H1 (cell line): ENCODE measurements around the gene PCYT1A. TPM values are rescaled to one million over a fixed set of nuclear protein-coding genes. Genes with fewer than 3 reads are reported as not detected.

Experiments
- CTCF ChIA-PET: fragments of 300-600 bp; sonication (Branson Sonifier 250); formaldehyde crosslinking; loops from one replicate; lab custom pipeline; 2021; ENCODE audit not compliant: partially characterized antibody; lab: Charles Lee
- POLR2A ChIA-PET: fragments of 300-600 bp; sonication (Branson Sonifier 250); formaldehyde crosslinking; loops from one replicate; lab custom pipeline; 2021; ENCODE audit warnings: inconsistent platforms; ENCODE audit not compliant: partially characterized antibody; lab: Charles Lee
- DNase-seq, 2 experiments: peaks; one replicate each; pipeline versions ENCODE4 v3.0.0 to v3.0.0-alpha.2; 2010 to 2022; ENCODE audit warnings: low spot score in 2 of 2, low read depth in 1 of 2, mixed read lengths in 1 of 2
- FAIRE-seq: peaks from 2 replicates; lab custom pipeline; 2011; peaks lifted over from hg19 to GRCh38; lab: Jason Lieb, UNC
- H2AFZ ChIP-seq: 2 replicates; pipeline ENCODE4 v1.8.1; 2012; ENCODE audit warnings: low read length, inconsistent platforms
- H2AK5ac ChIP-seq: 2 replicates; pipeline ENCODE4 v1.6.1; 2013; ENCODE audit warnings: low read depth, low read length
- H2BK120ac ChIP-seq: replicated peaks from 2 replicates; pipeline ENCODE3; 2013; ENCODE audit warnings: low read depth, low read length, inconsistent platforms
- H2BK12ac ChIP-seq: 2 replicates; pipeline ENCODE4 v1.6.1; 2013; ENCODE audit warnings: low read depth, low read length
- H2BK15ac ChIP-seq: 2 replicates; pipeline ENCODE4 v1.6.1; 2013; ENCODE audit warnings: low read length
- H2BK20ac ChIP-seq: 2 replicates; pipeline ENCODE4 v1.6.1; 2013; ENCODE audit warnings: low read length
- H2BK5ac ChIP-seq: 2 replicates; pipeline ENCODE4 v1.6.1; 2013; ENCODE audit warnings: low read depth, low read length
- H3K14ac ChIP-seq: 2 replicates; pipeline ENCODE4 v1.6.1; 2013; ENCODE audit warnings: inconsistent platforms; ENCODE audit not compliant: insufficient read length
- H3K18ac ChIP-seq: 2 replicates; pipeline ENCODE4 v1.6.1; 2013; ENCODE audit warnings: low read length; ENCODE audit errors: extremely low read depth
- H3K23ac ChIP-seq: 2 replicates; pipeline ENCODE4 v1.6.1; 2013; ENCODE audit warnings: inconsistent platforms; ENCODE audit not compliant: insufficient read length
- H3K23me2 ChIP-seq: 2 replicates; pipeline ENCODE4 v1.6.1; 2013; ENCODE audit warnings: low read depth, low read length
- H3K27ac ChIP-seq: 2 replicates; pipeline ENCODE4 v1.6.1; 2011; ENCODE audit warnings: low read depth, low read length, inconsistent platforms
- H3K27me3 ChIP-seq, 4 experiments: replicated peaks in 1 of 4; 1 replicate in 1 of 4; 2 replicates in 3 of 4; pipeline versions ENCODE4 v1.6.1 to v1.8.1; 2011 to 2013; ENCODE audit warnings: low read length in 3 of 4, mild to moderate bottlenecking in 3 of 4, inconsistent platforms in 2 of 4, mixed read lengths in 2 of 4, moderate library complexity in 1 of 4; ENCODE audit not compliant: control insufficient read depth in 3 of 4, insufficient read depth in 3 of 4; ENCODE audit errors: extremely low read depth in 1 of 4
- H3K36me3 ChIP-seq, 4 experiments: 2 replicates each; pipeline versions ENCODE4 v1.6.1 to v1.8.1; 2011 to 2013; ENCODE audit warnings: mild to moderate bottlenecking in 4 of 4, low read length in 3 of 4, moderate library complexity in 2 of 4, control low read depth in 1 of 4, inconsistent platforms in 1 of 4; ENCODE audit not compliant: insufficient read depth in 4 of 4, control insufficient read depth in 2 of 4
- H3K4ac ChIP-seq: replicated peaks from 2 replicates; pipeline ENCODE3; 2013; ENCODE audit warnings: low read length, low read depth, mixed read lengths, inconsistent platforms; ENCODE audit not compliant: insufficient read length
- H3K4me1 ChIP-seq, 4 experiments: replicated peaks in 1 of 4; 1 replicate in 1 of 4; 2 replicates in 3 of 4; pipeline versions ENCODE4 v1.6.1 to v1.8.1; 2011 to 2013; ENCODE audit warnings: low read length in 3 of 4, inconsistent platforms in 2 of 4, mixed read lengths in 1 of 4; ENCODE audit not compliant: insufficient read depth in 4 of 4, control insufficient read depth in 3 of 4
- H3K4me2 ChIP-seq, 2 experiments: 2 replicates each; pipeline versions ENCODE4 v1.6.1 to v1.8.1; 2011 to 2013; ENCODE audit warnings: low read depth in 2 of 2, low read length in 2 of 2, control low read depth in 1 of 2, inconsistent platforms in 1 of 2, mild to moderate bottlenecking in 1 of 2; ENCODE audit not compliant: insufficient read depth in 1 of 2
- H3K4me3 ChIP-seq, 4 experiments: fragments of 200-600, 300-600 bp in 1 of 4; sonication (generic), shearing (Covaris generic), sonication (Bioruptor Twin) in 1 of 4; 2 replicates each; pipeline versions ENCODE4 v1.5.1 to v1.8.1; 2011 to 2016; ENCODE audit warnings: low read length in 4 of 4, low read depth in 3 of 4, control low read depth in 2 of 4, inconsistent platforms in 2 of 4, mild to moderate bottlenecking in 2 of 4, mixed read lengths in 1 of 4, moderate library complexity in 1 of 4; ENCODE audit not compliant: insufficient read depth in 2 of 4; ENCODE audit errors: extremely low read depth in 1 of 4
- H3K56ac ChIP-seq: replicated peaks from 2 replicates; pipeline ENCODE3; 2013; ENCODE audit warnings: low read depth, mild to moderate bottlenecking, mixed read lengths, low read length, inconsistent platforms; ENCODE audit not compliant: insufficient read length
- H3K79me1 ChIP-seq: 2 replicates; pipeline ENCODE4 v1.6.1; 2013; ENCODE audit warnings: low read depth, low read length, control low read depth
- H3K79me2 ChIP-seq, 2 experiments: 2 replicates each; pipeline versions ENCODE4 v1.6.1 to v1.8.1; 2012 to 2013; ENCODE audit warnings: low read length in 2 of 2, mild to moderate bottlenecking in 2 of 2, inconsistent platforms in 1 of 2; ENCODE audit not compliant: insufficient read depth in 2 of 2, control insufficient read depth in 1 of 2
- H3K9ac ChIP-seq, 4 experiments: replicated peaks in 1 of 4; 1 replicate in 1 of 4; 2 replicates in 3 of 4; pipeline versions ENCODE4 v1.6.1 to v1.8.1; 2011 to 2013; ENCODE audit warnings: low read depth in 3 of 4, low read length in 3 of 4, control low read depth in 2 of 4, mild to moderate bottlenecking in 2 of 4, moderate library complexity in 2 of 4, inconsistent platforms in 1 of 4; ENCODE audit errors: extremely low read depth in 1 of 4
- H3K9me3 ChIP-seq, 2 experiments: 2 replicates each; pipeline versions ENCODE4 v1.6.1 to v1.8.1; 2012 to 2013; ENCODE audit warnings: mild to moderate bottlenecking in 2 of 2, moderate library complexity in 2 of 2, control low read depth in 1 of 2, inconsistent platforms in 1 of 2, low read depth in 1 of 2, low read length in 1 of 2, mixed read lengths in 1 of 2; ENCODE audit not compliant: insufficient read depth in 2 of 2
- H4K20me1 ChIP-seq, 2 experiments: replicated peaks in 1 of 2; 2 replicates each; pipeline versions ENCODE3 to v1.8.1; 2011 to 2013; ENCODE audit warnings: inconsistent platforms in 2 of 2, low read length in 2 of 2, mild to moderate bottlenecking in 1 of 2; ENCODE audit not compliant: insufficient read depth in 2 of 2, control insufficient read depth in 1 of 2
- H4K5ac ChIP-seq: 2 replicates; pipeline ENCODE4 v1.6.1; 2013; ENCODE audit warnings: low read length, low read depth, mixed read lengths, inconsistent platforms; ENCODE audit not compliant: insufficient read length
- H4K8ac ChIP-seq: 2 replicates; pipeline ENCODE4 v1.8.0; 2013; ENCODE audit warnings: mild to moderate bottlenecking, moderate library complexity, low read length, inconsistent platforms; ENCODE audit not compliant: insufficient read depth; ENCODE audit errors: extremely low read depth
- H4K91ac ChIP-seq: replicated peaks from 2 replicates; pipeline ENCODE3; 2013; ENCODE audit warnings: low read length, mixed read lengths, inconsistent platforms; ENCODE audit not compliant: insufficient read length
- ASH2L ChIP-seq: fragments of 200-600, 300-600 bp; sonication (generic); IDR thresholded peaks from one replicate; pipeline ENCODE4 v1.7.1; 2017; ENCODE audit warnings: low read length
- BRCA1 ChIP-seq: IDR thresholded peaks from 2 replicates; pipeline ENCODE4 v1.6.1; 2012; ENCODE audit warnings: low read depth, low read length, improper control_type of control experiment
- CBX5 ChIP-seq: fragments of 300-800, 300-1000 bp; sonication (generic); IDR thresholded peaks from 2 replicates; pipeline ENCODE4 v1.7.1; 2016; ENCODE audit warnings: antibody characterized with exemption, low read length, low read depth
- CBX8 ChIP-seq: fragments of 300-800, 300-1000 bp; sonication (generic); IDR thresholded peaks from 2 replicates; pipeline ENCODE4 v1.7.1; 2016; ENCODE audit warnings: low read depth, low read length, borderline replicate concordance
- HDAC2 ChIP-seq, 2 experiments: fragments of 300-600 bp in 1 of 2; sonication (generic) in 1 of 2; IDR thresholded peaks; 2 replicates each; pipeline ENCODE4 v1.6.1; 2011 to 2012; ENCODE audit warnings: low read depth in 2 of 2, low read length in 2 of 2, mild to moderate bottlenecking in 2 of 2, moderate library complexity in 2 of 2, borderline replicate concordance in 1 of 2, inconsistent platforms in 1 of 2
- KDM4A ChIP-seq: IDR thresholded peaks from one replicate; pipeline ENCODE4 v1.7.1; 2012; ENCODE audit warnings: low read depth, mild to moderate bottlenecking, moderate library complexity, low read length, inconsistent platforms; ENCODE audit not compliant: severe bottlenecking
- KDM5A ChIP-seq: fragments of 200-600 bp; IDR thresholded peaks from 2 replicates; pipeline ENCODE4 v1.7.1; 2012; ENCODE audit warnings: mild to moderate bottlenecking, low read length, inconsistent platforms, mixed read lengths
- POLR2A ChIP-seq, 2 experiments: IDR thresholded peaks; 1 replicate in 1 of 2; 2 replicates in 1 of 2; pipeline ENCODE4 v1.6.1; 2011; ENCODE audit warnings: low read depth in 2 of 2, low read length in 2 of 2, mild to moderate bottlenecking in 2 of 2; ENCODE audit errors: control extremely low read depth in 1 of 2
- RAD21 ChIP-seq, 2 experiments: IDR thresholded peaks in 1 of 2; conservative IDR thresholded peaks in 1 of 2; 2 replicates each; pipeline ENCODE4 v1.6.1; 2011; ENCODE audit warnings: low read depth in 2 of 2, low read length in 2 of 2, improper control_type of control experiment in 1 of 2, inconsistent platforms in 1 of 2, mild to moderate bottlenecking in 1 of 2, moderate library complexity in 1 of 2
- SAP30 ChIP-seq: fragments of 300-600 bp; sonication (generic); IDR thresholded peaks from 2 replicates; pipeline ENCODE4 v1.7.1; 2012; ENCODE audit warnings: low read length, moderate library complexity, mild to moderate bottlenecking, inconsistent platforms; ENCODE audit not compliant: insufficient read depth, insufficient replicate concordance
- SIX5 ChIP-seq: IDR thresholded peaks from 2 replicates; pipeline ENCODE4 v1.6.1; 2011; ENCODE audit warnings: mild to moderate bottlenecking, low read depth, low read length
- SP1 ChIP-seq: IDR thresholded peaks from 2 replicates; pipeline ENCODE4 v1.6.1; 2011; ENCODE audit warnings: low read depth, low read length
- SP2 ChIP-seq: IDR thresholded peaks from 2 replicates; pipeline ENCODE4 v1.6.1; 2012; ENCODE audit warnings: mild to moderate bottlenecking, low read length, inconsistent platforms
- TEAD4 ChIP-seq: IDR thresholded peaks from 2 replicates; pipeline ENCODE4 v1.6.1; 2012; ENCODE audit warnings: low read depth, low read length, inconsistent platforms, mixed read lengths
- WGBS, 2 experiments: shearing (Covaris generic) in 1 of 2; methylation state at CpG; one replicate each; pipeline versions ENCODE4 v1.1.6 to v1.1.7; 2013 to 2015; ENCODE audit warnings: low lambda C conversion rate in 2 of 2, mixed read lengths in 2 of 2, inconsistent platforms in 1 of 2, low coverage in 1 of 2, missing lambda C conversion rate in 1 of 2; ENCODE audit not compliant: insufficient replicate concordance in 2 of 2, insufficient coverage in 1 of 2, insufficient read length in 1 of 2; ENCODE audit errors: extremely low coverage in 1 of 2, missing lambda C conversion rate in 1 of 2; 5-methylcytosine and 5-hydroxymethylcytosine counted together
- polyA plus RNA-seq, 7 experiments: library from polyadenylated mRNA; depleted of rRNA in 3 of 7; stranded (reverse) in 5 of 7; unstranded in 2 of 7; fragments of >200 nt in 5 of 7; fragments of 200-250 nt in 2 of 7; gene quantifications; 1 replicate in 5 of 7; 2 replicates in 1 of 7; 4 replicates in 1 of 7; pipeline versions ENCODE4 v1.2.1 to v1.2.3, GENCODE V29; 2011 to 2013; ENCODE audit warnings: missing spikeins in 2 of 7, mixed read lengths in 2 of 7
- total RNA-seq: library from RNA; stranded (reverse); fragmentation: NEBNext Ultra II Directional; extraction: Animal tissue kit (Norgen Biotek cat#: 25700); gene quantifications from 2 replicates; pipeline ENCODE4 v1.2.1, GENCODE V29; 2021

The PCYT1A gene
- total and polyA plus RNA-seq, 2 of the 8 experiments (the other 6 are each of a cell fraction or from before 2014, with no cell fraction given), result 19.9 to 31.8 TPM

GRCh38 chr3:196260784-196261183 is 26.7 kb downstream of the PCYT1A start:
- H2BK12ac ChIP-seq, result no peak overlapping the region
- no peaks in the 10 kb centered on the region for H3K79me1 ChIP-seq
- no peak overlapping the region for H3K14ac ChIP-seq
- 94% methylated on average over 4 of the region's 4 CpGs; no CpG with 5 or more reads in 1 of the 2 experiments for WGBS, 2 experiments
- CTCF ChIA-PET, result interaction anchor here (1.6 kb wide), 1 partner anchor 102 kb away, joined by 6 read pairs; no protein-coding TSS in a partner anchor
- POLR2A ChIA-PET, result no interaction called here
- no peak overlapping the region for H3K56ac ChIP-seq
- H3K4me2 ChIP-seq, result no peak overlapping the region
- H3K79me2 ChIP-seq, result no peaks in the 10 kb centered on the region
- H2BK15ac ChIP-seq, result no peak overlapping the region
- no peak overlapping the region for H2BK20ac ChIP-seq
- no peaks in the 10 kb centered on the region for H3K9me3 ChIP-seq
- no peaks in the 10 kb centered on the region for H3K27me3 ChIP-seq
- no peak overlapping the region for H3K18ac ChIP-seq
- H3K9ac ChIP-seq, result no peak overlapping the region
- no peak overlapping the region for H4K8ac ChIP-seq
- no peak overlapping the region for H3K27ac ChIP-seq
- H4K5ac ChIP-seq, result no peak overlapping the region
- H3K23ac ChIP-seq, result no peak overlapping the region
- H3K4ac ChIP-seq, result no peak overlapping the region
- no peak overlapping the region for H4K91ac ChIP-seq
- H3K4me1 ChIP-seq, result peaks cover 0 to 6% (median 1%) of the 10 kb centered on the region in 4 experiments; a peak in 2 of 7 replicates
- no peak overlapping the region for H2BK120ac ChIP-seq
- H2AK5ac ChIP-seq, result no peak overlapping the region
- H2BK5ac ChIP-seq, result no peak overlapping the region
- H3K4me3 ChIP-seq, result no peak overlapping the region
- TF ChIP-seq POLR2A (IDR thresholded peaks at IDR 0.05; ENCODE audit: control extremely low read depth in 1 of 2, low read depth in 2 of 2, low read length in 2 of 2) (no peak), SAP30 (no peak), SIX5 (no peak), BRCA1 (no peak), KDM4A (no peak), HDAC2 (IDR thresholded peaks at IDR 0.05; ENCODE audit: borderline replicate concordance in 1 of 2, low read depth in 2 of 2, low read length in 2 of 2) (no peak), SP2 (no peak), KDM5A (no peak), ASH2L (no peak), SP1 (no peak), CBX5 (no peak), CBX8 (no peak), TEAD4 (no peak), RAD21 (IDR thresholded peaks at IDR 0.05 in 1 of 2, conservative IDR thresholded peaks at IDR 0.05 in 1 of 2; ENCODE audit: low read depth in 2 of 2, low read length in 2 of 2) (no peak)
- TF ChIP-seq, all 59 proteins: peak for 0
- no peak overlapping the region for H2AFZ ChIP-seq
- H4K20me1 ChIP-seq, result peaks cover 0 to 1% of the 10 kb centered on the region in 2 experiments
- no peak for FAIRE-seq
- H3K36me3 ChIP-seq, result peaks cover 0 to 6% (median 0%) of the 10 kb centered on the region in 4 experiments; a peak in 2 of 8 replicates
- DNase-seq, result no peak
- H3K23me2 ChIP-seq, result no peaks in the 10 kb centered on the region
